HG03025 (cell line): Measurements from ENCODE around the gene APOBEC3B.
"Not testable (repeated sequence)": the region's sequence is repeated elsewhere in the genome, so short reads cannot be mapped to it uniquely, and the experiment has no call there.

Experiments used
- ATAC-seq: cut with Tn5 transposase; IDR thresholded peaks from one replicate; pipeline ENCODE4 v1.9.1; 2021; ENCODE audit warnings: mild to moderate bottlenecking, moderate library complexity; ENCODE audit not compliant: unreplicated experiment, low FRiP score

The APOBEC3B gene

DNA sequence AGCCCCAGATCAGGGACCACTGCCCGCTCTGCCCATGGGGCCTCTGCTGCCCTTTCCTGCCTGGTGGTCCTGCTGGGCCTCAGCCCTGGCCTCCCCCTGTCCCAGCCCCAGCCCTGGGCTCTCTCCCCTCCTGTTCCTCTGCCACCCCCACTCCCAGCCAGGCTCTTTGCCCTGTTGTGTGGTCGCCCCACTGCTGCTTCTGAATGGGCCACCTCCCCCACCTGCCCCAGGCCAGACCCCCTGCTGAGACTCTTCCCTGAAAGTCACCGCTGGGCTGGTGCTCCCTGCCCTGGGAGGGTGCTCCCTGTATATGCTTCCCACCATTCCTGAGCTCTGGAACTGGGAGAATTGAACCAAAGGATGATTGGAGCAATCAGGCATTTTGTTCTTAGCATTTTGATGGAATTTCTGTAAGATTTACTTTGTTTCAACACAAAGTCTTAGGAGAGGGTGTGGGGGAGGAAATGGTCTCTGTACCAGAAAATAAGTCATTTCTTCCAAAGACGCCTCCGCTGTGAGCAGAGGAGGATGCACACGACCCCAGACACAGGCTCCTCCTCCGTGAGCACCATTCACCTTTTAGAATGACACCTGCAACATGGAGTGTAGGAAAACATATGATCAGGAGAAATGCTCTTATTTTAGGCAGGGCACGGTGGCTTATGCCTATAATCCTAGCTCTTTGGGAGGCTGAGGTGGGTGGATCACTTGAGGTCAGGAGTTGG is 5.2 kb downstream of the APOBEC3B start:
- ATAC-seq = no peak

DNA sequence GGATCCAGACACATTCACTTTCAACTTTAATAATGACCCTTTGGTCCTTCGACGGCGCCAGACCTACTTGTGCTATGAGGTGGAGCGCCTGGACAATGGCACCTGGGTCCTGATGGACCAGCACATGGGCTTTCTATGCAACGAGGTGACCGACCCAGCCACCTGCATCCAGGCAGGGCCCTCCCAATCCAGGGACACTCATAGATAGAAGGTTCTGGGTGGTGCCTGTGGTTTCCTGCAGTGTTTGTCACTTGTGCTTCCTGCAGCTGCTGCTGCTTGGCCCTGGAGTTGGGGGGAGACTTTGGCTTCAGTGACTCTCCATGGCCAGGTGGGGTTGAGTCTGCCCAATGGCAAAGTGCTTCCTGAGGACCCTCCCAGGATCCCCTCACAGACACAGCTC is 7.3 kb downstream of the APOBEC3B start:
- ATAC-seq = no peak

DNA sequence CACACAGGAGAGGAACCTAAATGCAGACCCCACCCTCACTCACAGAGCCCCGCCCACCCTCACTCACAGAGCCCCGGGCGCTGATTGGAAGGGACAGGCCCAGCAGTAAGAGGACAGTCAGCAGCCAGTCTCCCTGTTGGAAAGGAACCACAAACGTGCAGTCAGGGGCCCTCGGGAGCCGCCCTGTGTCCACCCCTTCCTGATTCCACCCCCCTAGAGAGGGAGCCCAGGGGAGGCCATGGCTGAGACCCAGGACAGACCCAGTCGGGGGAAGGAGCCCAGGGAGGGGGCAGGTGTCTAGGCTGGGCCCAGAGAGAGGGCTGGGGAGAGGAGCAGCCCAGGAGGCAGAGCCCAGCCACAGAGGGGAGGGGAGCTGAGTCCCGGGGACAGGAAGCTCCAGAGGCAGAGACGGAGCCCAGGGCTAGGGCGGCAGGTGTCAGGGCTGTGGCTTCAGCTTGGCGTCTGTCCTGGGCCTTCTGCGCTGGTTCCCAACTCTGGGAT is 10.8 kb downstream of the APOBEC3B start:
- not testable (repeated sequence) for ATAC-seq

DNA sequence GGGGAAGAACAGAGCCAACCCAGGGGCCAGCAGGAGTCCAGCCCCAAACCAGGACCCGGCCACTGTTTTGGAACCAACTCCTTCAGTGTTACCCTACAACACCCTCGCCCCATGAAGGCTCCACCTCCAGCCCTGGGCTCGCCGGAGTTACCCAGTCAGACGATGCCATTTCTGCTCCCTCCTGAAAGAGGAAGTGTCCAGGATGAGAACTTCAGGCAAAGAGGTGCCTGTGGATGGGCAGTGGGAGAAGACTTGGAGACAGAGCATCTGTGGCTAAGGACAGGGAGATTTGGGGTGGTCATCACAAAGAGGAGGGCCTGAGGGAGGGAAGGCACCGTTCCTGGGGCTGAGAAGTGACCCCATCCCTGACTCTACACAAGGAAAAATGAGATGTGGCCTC is 14.0 kb downstream of the APOBEC3B start:
- ATAC-seq = no peak

DNA sequence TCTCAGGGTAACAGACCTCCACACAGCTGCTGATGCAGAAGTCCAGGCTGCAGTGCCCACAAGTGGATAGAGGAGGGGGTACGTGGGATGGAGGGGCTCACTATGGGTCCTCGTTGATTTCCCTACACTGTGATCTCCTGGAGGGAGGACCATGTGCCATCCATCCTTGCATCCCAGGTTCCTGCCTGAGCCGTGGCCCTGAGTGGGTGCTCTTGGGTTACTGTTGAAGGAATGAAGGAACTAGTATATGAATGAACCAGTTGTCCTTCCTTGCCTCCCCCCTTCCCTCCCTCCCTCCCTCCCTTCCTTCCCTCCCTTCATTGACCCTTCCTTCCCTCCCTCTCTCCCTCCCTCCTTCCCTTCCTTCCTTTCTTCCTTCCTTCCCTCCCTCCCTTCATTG is 15.4 kb downstream of the APOBEC3B start:
- ATAC-seq = no peak

DNA sequence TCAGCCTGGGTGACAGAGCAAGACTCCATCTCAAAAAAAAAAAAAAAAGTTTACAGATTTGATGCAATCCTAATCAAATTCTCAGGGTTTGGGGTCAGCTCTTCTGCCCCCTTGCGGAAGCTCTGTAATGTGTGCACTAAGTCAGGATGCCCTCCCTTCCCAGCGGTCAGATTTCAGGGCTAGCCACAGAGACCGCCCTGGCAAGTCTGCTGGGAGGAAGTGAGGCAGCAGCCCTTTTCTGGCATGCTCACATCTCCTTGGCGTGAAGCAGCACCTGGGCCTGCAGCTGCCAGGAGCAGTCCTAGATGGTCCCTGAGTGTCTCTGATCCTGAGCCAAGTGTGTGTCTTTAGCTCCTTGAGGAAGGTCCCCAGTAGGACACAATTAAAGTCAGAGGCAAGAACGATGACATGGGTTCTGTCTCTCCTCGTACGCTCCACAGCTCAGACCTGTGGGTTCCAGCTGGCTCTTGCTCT is 21.1 kb downstream of the APOBEC3B start:
- no peak for ATAC-seq

DNA sequence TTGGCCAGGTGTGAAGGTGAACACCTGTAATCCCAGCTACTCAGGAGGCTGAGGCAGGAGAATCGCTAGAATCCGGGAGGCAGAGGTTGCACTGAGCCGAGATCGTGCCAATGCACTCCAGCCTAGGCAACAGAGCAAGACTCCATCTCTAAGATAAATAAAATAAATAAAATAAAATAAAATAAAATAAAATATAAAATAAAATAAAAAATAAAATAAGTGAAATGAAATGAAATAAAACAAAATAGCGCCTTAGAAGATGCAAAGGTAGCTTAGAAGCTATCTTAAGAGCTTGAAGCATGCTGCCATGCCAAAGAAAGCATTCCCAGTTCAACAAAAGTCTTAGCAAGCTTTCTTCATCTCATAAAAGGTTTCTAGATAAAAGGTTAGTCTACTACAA is 25.0 kb downstream of the APOBEC3B start:
- ATAC-seq = no peak

DNA sequence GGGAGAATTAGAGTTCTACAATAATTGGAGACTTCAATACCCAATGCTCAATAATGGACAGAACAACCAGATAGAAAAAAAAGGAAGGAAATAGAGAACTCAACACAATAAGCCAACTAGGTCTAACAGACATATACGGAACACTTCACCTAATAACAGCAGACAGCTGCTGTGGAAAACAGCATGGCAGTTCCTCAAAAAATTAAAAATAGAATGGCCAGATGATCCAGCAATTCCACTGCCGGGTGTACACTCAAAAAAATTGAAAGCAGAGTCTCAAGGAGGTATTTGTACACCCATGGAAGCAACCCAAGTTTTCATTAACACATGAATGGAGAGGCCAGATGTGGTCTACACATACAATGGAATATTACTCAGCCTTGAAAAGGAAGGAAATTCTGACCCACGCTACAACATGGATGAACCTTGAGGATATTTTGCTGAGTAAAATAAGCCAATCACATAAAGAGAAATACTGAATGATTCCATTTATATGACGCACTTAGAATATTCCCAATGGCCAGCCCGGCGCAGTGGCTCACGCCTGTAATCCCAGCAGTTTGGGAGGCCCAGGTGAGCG is 26.2 kb downstream of the APOBEC3B start:
- not testable (repeated sequence) for ATAC-seq

DNA sequence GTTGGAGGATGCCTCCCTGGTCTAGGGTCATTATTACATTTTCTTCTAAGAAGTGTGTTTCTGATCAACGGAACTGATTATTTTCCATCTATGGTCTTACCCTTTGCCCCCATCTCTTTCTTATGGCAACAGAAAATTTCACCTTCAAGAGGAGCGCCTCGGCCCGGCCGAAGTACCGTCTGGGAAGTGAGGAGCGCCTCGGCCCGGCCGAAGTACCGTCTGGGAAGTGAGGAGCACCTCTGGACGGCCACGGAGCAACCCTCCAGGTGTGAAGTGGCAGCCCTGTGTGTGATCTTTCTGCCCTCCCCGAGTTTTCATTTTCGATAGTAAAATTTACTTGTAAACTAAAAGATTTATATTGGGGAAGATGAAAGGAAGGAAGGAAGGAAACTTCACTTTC is 28.8 kb downstream of the APOBEC3B start:
- no peak for ATAC-seq

DNA sequence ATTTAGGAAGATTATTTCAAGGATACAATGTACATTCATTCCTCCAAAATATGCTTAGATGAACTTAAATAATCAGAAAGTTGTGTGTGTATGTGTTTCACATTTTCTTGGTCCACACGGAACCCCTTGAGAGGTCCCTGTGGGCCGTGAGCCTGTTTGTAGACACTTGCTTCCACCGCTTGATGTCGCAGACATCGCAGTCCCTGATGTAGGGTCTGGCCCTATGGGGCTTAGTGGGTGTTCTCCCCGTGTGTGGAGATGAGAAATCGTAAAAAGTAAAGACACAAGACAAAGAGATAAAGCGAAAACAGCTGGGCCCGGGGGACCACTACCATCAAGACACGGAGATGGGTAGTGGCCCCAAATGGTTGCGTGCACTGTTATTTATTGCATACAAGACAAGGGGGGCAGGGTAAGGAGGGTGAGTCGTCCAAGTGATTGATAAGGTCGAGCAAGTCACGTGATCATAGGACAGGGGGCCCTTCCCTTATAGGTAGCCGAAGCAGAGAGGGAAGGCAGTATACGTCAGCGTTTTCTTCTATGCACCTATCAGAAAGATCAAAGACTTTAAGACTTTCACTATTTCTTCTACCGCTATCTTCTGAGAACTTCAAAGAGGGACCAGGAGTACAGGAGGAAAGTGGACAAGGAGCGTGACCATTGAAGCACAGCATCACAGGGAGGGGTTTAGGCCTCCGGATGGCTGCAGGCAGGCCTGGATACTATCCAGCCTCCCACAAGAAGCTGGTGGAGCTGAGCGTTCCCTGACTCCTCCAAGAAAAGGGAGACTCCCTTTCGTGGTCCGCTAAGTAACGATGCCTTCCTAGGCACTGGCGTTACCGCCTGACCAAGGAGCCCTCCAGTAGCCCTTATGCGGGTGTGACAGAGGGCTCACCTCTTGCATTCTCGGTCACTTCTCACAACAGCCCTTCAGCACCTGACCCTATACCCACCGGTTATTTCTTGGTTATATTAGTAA is 30.7 kb downstream of the APOBEC3B start:
- ATAC-seq = no peak

DNA sequence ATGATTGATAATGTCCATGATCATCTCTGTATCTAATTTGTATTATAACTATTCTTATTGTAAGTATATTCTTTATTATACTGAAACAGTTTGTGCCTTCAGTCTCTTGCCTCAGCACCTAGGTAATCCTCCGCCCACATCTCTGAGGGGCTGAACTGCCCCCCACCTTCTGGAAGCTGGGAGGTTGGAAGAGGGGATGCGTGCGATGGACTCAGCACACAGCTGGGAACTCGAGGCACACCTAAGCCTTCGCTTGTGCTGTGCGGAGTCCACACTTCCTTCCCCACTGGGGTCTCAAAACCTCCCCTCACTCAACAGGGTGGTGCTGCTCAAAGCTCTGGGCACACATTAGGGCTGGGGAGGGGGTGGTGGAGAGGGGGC is 31.4 kb downstream of the APOBEC3B start:
- ATAC-seq = not testable (repeated sequence)

DNA sequence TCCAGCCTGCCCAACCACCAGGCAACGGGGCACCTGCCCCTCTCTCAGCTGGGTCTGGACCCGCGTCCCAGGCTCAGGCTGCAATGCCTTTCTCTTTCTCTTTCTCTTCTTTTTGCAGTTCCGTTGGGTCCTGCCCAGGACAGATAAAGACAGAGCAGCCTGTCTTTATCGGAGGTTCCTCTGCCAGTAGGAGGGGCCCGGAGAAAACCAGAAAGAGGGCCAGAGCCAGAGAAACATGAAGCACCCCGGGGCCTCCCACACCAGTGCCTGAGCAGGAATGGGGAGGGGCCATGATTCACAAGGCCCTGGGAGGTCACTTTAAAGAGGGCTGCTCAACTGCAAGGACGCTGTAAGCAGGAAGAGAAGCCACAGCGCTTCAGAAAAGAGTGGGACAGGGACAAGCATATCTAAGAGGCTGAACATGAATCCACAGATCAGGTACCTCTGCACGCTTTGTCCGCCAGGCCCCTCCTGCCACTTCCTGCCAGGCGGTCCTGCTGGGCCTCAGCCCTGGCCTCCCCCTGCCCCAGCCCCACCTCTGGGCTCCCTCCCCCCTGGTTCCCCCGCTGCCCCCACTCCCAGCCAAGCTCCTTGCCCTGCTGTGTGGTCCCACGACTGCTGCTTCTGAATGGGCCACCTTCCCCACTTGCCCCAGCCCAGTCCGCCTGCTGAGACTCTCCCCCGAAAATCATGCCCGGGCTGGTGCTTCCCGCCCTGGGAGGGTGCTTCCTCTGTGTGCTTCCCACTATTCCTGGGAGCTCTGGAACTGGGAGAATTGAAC is 32.0 kb downstream of the APOBEC3B start, which contains the start of gene APOBEC3C:
Gene APOBEC3C, plus strand, starts transcription at position 316 of the 781 bp plus-strand sequence. Its CDS starts 106 bp downstream, at position 422.
- no peak for ATAC-seq

DNA sequence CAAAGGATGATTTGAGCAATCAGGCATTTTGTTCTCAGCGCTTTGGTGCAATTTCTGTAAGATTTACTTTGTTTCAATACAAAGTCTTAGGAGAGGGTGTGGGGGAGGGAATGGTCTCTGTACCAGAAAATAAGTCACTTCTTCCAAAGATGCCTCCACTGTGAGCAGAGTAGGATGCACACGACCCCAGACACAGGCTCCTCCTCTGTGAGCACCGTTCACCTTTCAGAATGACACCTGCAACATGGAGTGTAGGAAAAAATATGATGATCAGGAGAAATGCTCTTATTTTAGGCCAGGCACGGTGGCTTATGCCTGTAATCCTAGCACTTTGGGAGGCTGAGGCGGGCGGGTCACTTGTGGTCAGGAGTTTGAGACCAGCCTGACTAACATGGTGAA is 32.6 kb downstream of the APOBEC3B start:
- not testable (repeated sequence) for ATAC-seq

DNA sequence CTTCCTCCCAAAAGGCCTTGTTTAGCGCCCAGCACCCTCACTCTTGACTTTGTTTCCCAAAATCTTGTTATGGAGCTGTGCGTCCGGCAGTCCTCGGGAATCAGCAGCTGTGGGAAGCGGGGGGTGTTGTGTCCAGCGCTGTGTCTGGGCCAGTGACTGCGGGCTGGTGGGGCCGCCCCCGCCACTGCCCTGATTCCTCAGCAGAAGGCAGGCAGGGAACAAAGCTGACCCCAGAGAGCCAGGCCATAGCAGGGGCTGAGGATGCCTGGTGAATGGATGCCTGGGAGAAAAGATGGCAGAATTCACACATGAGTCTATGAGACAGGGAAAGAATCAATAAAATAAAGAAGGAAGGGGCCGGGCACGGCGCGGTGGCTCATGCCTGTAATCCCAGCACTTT is 34.4 kb downstream of the APOBEC3B start:
- no peak for ATAC-seq

DNA sequence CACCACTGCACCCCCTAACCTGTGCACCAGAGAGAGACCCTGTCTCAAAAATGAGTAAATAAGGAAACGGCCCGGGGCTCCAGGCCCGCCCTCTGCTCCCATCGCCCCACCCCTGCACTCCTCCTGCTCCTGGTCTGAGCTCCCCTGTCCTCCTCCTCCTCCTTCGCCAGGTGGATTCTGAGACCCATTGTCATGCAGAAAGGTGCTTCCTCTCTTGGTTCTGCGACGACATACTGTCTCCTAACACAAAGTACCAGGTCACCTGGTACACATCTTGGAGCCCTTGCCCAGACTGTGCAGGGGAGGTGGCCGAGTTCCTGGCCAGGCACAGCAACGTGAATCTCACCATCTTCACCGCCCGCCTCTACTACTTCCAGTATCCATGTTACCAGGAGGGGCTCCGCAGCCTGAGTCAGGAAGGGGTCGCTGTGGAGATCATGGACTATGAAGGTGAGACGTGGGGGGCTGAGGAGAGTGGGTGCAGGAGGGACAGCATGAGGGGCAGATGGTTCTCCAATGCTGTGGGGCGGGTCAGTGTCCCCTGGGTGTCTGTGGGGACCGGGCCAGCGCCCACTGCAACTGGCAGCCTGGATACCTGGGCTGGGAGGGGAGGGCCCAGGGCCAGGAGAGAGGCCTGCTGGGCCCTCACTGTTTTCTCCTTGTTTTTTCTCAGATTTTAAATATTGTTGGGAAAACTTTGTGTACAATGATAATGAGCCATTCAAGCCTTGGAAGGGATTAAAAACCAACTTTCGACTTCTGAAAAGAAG is 35.6 kb downstream of the APOBEC3B start:
- ATAC-seq = no peak

DNA sequence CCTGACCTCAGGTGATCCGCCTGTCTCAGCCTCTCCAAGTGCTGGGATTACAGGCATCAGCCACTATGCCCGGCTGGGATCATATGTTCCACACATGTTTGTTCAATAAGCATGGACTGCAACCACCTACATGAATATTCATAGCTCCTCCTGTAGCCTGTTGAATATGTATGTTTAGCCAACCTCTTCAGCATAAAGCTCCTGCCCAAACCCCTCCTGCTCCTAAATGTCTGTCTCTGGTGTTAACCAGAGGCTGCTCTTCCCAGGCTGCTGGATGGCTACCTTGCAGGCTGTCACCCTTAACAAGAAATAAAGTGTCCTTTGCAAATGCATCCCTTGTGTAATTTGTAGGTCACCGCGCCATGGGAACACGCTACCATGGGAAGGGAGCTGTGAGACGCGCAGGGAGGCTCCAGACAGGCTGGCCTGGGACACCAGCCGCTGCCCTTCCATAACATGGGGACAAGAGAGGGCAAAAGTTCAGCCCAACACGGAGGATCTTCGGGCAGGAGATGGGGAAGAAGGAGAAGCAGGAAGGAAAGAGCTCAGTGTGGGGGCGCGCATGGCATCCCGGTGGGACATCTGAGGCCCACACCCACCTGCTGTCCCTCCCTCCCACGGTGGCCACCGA is 38.0 kb downstream of the APOBEC3B start:
- not testable (repeated sequence) for ATAC-seq

DNA sequence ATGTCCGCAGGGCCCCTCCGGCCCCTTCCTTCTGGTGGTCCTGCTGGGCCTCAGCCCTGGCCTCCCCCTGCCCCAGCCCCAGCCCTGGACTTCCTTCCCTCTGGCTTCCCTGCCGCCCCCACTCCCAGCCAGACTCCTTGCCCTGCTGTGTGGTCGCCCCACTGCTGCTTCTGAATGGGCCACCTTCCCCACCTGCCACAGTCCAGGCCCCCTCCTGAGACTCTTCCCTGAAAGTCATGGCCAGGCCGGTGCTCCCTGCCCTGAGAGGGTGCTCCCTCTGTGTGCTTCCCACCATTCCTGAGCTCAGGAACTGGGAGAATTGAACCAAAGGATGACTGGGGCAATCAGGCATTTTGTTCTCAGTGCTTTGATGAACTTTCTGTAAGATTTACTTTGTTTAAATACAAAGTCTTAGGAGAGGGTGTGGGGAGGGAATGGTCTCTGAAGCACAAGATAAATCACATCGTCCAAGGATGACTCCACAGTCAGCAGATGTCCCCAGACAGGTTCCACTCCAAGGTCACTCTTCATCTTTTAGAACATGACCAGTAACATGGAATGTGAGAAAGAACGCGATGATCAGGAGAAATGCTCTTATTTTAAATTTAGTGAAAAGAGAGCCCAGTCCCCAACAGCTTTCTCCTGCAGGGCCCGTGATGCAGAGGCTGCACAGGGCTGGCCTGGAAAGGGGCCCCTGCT is 39.6 kb downstream of the APOBEC3B start:
- ATAC-seq = no peak
